Measurements from ENCODE around the gene TMED3. TPM values are rescaled to one million over a fixed set of nuclear protein-coding genes. Genes with fewer than 3 reads are reported as not detected.
A peak's percentile ranks its signal among the peaks of the same experiment; 100 is the strongest.

TMED3 gene
- 53.6 TPM for total RNA-seq (2021; ENCODE audit: unreplicated experiment)
- polyA plus RNA-seq (2012): 62.6 and 81.8 TPM in 2 replicates
- Bru-seq, nascent RNA: percentile 58 among the genes with signal in this experiment
- BruChase-seq, experiment 1, labeled RNA remaining after a 6-hour chase: percentile 73 among the genes with signal in this experiment
- BruChase-seq, experiment 2, labeled RNA remaining after a 2-hour chase: percentile 74 among the genes with signal in this experiment
- long read RNA-seq, transcript TMED3-201 (3 exons, 1,475 nt): major isoform, 61 of 82 reads
- long read RNA-seq, partial matches to known transcripts: 2 of 82 reads
- long read RNA-seq, other reads (novel, unspliced or antisense): 15 of 82 reads

- Histone ChIP-seq H3K4me1 (ENCODE audit: control insufficient read depth in 1 of 2, insufficient read depth in 2 of 2, low read length in 2 of 2) (peaks cover 3 to 31% of the 10 kb centered on the region in 2 experiments; a peak in 3 of 4 replicates), H3K4me3 (replicated peaks in 1 of 2; ENCODE audit: low read depth in 1 of 2, low read length in 2 of 2) (peak within 1 kb of the TSS; percentile 84 to 92), H3K9me2 (ENCODE audit: insufficient read depth) (no peaks in the 10 kb centered on the region), H3K79me2 (ENCODE audit: insufficient read depth, low read length) (peaks cover 49% of the 10 kb centered on the region), H2AFZ (ENCODE audit: low read depth, low read length, poor library complexity, severe bottlenecking) (peak within 1 kb of the TSS; percentile 94), H3K27me3 (ENCODE audit: insufficient read depth, low read length) (peaks cover 18% of the 10 kb centered on the region), H3K4me2 (ENCODE audit: low read length) (peak within 1 kb of the TSS; percentile 90), H3K9ac (ENCODE audit: low read length) (peak within 1 kb of the TSS; percentile 81), H3K36me3 (ENCODE audit: control insufficient read depth in 1 of 2, insufficient read depth in 2 of 2, low read length in 2 of 2) (peaks cover 17 to 28% of the 10 kb centered on the region in 2 experiments), H3K27ac (ENCODE audit: low read depth, low read length) (peak within 1 kb of the TSS; percentile 84), H3K9me3 (ENCODE audit: control insufficient read depth in 1 of 2, insufficient read depth in 1 of 2, low read depth in 1 of 2, low read length in 2 of 2) (no peaks in the 10 kb centered on the region), H4K20me1 (ENCODE audit: insufficient read depth) (no peaks in the 10 kb centered on the region)
- intact Hi-C loops (cut with micrococcal nuclease): no loop called here
- RAD21 ChIA-PET (ENCODE audit: low non-redundant PET in 1 of 2, low total read pairs in 2 of 2, uncharacterized antibody in 2 of 2, unreplicated experiment in 2 of 2): no interaction called here
- POLR2A ChIA-PET: interaction anchor here (0.7 to 1.4 kb wide), 4 partner anchors 9 to 612 kb away, joined by 3 read pairs; no protein-coding TSS in a partner anchor
- BruUV-seq (replicated peaks): no TSS peak
- DNase-seq (ENCODE audit: low read depth, low spot score): peak; percentile 73
- CTCF ChIA-PET: interaction anchor here (0.9 to 1.3 kb wide), 4 partner anchors 29 to 543 kb away, joined by 3 to 6 read pairs (median 3); no protein-coding TSS in a partner anchor
- ATAC-seq: peak; percentile 96
- TF ChIP-seq TCF7L2 (IDR thresholded peaks at IDR 0.05; ENCODE audit: borderline replicate concordance, extremely low read depth, insufficient read depth, insufficient read length): no peak
- TF ChIP-seq EZH2 (IDR thresholded peaks at IDR 0.05): no peak
- TF ChIP-seq EGR1 (IDR thresholded peaks at IDR 0.05; ENCODE audit: low read depth): no peak
- TF ChIP-seq EZH2phosphoT487 (IDR thresholded peaks at IDR 0.05; ENCODE audit: borderline replicate concordance): no peak
- no peak for TF ChIP-seq ZNF274 (IDR thresholded peaks at IDR 0.05; ENCODE audit: low read depth, low read length)
- peak; percentile 53 for TF ChIP-seq ELF1 (IDR thresholded peaks at IDR 0.05; ENCODE audit: borderline replicate concordance, low read depth)
- peak; percentile 69 for TF ChIP-seq ZFX (IDR thresholded peaks at IDR 0.05)
- TF ChIP-seq SRF (IDR thresholded peaks at IDR 0.05; ENCODE audit: low read depth): no peak
- no peak for TF ChIP-seq CEBPB (IDR thresholded peaks at IDR 0.05; ENCODE audit: low read depth)
- TF ChIP-seq, protein P1, sequence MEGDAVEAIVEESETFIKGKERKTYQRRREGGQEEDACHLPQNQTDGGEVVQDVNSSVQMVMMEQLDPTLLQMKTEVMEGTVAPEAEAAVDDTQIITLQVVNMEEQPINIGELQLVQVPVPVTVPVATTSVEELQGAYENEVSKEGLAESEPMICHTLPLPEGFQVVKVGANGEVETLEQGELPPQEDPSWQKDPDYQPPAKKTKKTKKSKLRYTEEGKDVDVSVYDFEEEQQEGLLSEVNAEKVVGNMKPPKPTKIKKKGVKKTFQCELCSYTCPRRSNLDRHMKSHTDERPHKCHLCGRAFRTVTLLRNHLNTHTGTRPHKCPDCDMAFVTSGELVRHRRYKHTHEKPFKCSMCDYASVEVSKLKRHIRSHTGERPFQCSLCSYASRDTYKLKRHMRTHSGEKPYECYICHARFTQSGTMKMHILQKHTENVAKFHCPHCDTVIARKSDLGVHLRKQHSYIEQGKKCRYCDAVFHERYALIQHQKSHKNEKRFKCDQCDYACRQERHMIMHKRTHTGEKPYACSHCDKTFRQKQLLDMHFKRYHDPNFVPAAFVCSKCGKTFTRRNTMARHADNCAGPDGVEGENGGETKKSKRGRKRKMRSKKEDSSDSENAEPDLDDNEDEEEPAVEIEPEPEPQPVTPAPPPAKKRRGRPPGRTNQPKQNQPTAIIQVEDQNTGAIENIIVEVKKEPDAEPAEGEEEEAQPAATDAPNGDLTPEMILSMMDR (IDR thresholded peaks at IDR 0.05 in 2 of 3, conservative IDR thresholded peaks at IDR 0.05 in 1 of 3; ENCODE audit: borderline replicate concordance in 1 of 3, insufficient read depth in 1 of 3, low read depth in 2 of 3, low read length in 2 of 3): peak in 2 of 3 experiments; percentile 25 to 29; a peak in 2 of 6 replicates
- TF ChIP-seq CBX3 (IDR thresholded peaks at IDR 0.05; ENCODE audit: low read depth): no peak
- no peak for TF ChIP-seq SP1 (IDR thresholded peaks at IDR 0.05; ENCODE audit: low read depth)
- no peak for TF ChIP-seq JUND (IDR thresholded peaks at IDR 0.05)
- peak; percentile 56; the same call in 1 of the 2 replicates for TF ChIP-seq SIN3A (IDR thresholded peaks at IDR 0.05; ENCODE audit: low read depth)
- TF ChIP-seq REST (IDR thresholded peaks at IDR 0.05; ENCODE audit: low read depth): no peak
- TF ChIP-seq, protein P2, sequence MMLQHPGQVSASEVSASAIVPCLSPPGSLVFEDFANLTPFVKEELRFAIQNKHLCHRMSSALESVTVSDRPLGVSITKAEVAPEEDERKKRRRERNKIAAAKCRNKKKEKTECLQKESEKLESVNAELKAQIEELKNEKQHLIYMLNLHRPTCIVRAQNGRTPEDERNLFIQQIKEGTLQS (IDR thresholded peaks at IDR 0.05): no peak
- TF ChIP-seq RAD21 (IDR thresholded peaks at IDR 0.05; ENCODE audit: low read depth): 0 out of 2 replicates have a peak, but pooled peaks have one; percentile 17
- TF ChIP-seq POLR2AphosphoS5 (IDR thresholded peaks at IDR 0.05; ENCODE audit: low read depth, low read length): peak; percentile 89
Observed at GRCh38 chr15:79310985-79311900, at the start of gene TMED3. TMED3 (plus strand) TSS chr15:79311112; CDS start chr15:79311250, 138 bp downstream.
